Psoas muscle (tissue), 8 donors: ENCODE results near the gene ANKRD11. TPM values are rescaled to one million over a fixed set of nuclear protein-coding genes. Genes with fewer than 3 reads are reported as not detected.
"Not testable (repeated sequence)": the region's sequence is repeated elsewhere in the genome, so short reads cannot be mapped to it uniquely, and the experiment has no call there.

ENCODE experiments used
- ATAC-seq, 4 donors: fragments of 200-7000 bp; cut with Tn5 transposase; one replicate each; pipeline ENCODE4 v1.9.1; 2020; ENCODE audit warnings: moderate library complexity in 3 of 4, mild to moderate bottlenecking in 2 of 4
- DNase-seq, 2 donors: peaks; one replicate each; pipeline ENCODE4 v3.0.0-alpha.2; 2020
- H3K27ac ChIP-seq: fragments of 200-600 bp; one replicate; pipeline ENCODE4 v1.8.0; 2022
- H3K27me3 ChIP-seq, 3 donors: fragments of 200-600 bp in 1 of 3; one replicate each; pipeline versions ENCODE4 v1.6.1 to v1.8.0; 2013 to 2022; ENCODE audit warnings: low read length in 2 of 3, mild to moderate bottlenecking in 2 of 3, moderate library complexity in 1 of 3; ENCODE audit not compliant: insufficient read depth in 3 of 3
- H3K36me3 ChIP-seq, 2 donors: fragments of 200-600 bp in 1 of 2; one replicate each; pipeline versions ENCODE4 v1.6.1 to v1.8.0; 2013 to 2022; ENCODE audit warnings: low read depth in 1 of 2, mild to moderate bottlenecking in 1 of 2, moderate library complexity in 1 of 2; ENCODE audit not compliant: insufficient read depth in 1 of 2
- H3K4me1 ChIP-seq: fragments of 200-600 bp; one replicate; pipeline ENCODE4 v1.8.0; 2022
- H3K4me3 ChIP-seq: fragments of 200-600 bp; one replicate; pipeline ENCODE4 v1.8.0; 2022; ENCODE audit warnings: mild to moderate bottlenecking
- H3K9me3 ChIP-seq: fragments of 200-600 bp; one replicate; pipeline ENCODE4 v1.8.0; 2022
- WGBS, 3 donors: extraction: QIAGEN DNeasy Blood & Tissue Kit; methylation state at CpG; one replicate each; pipeline versions ENCODE4 v1.1.6 to v1.1.7; 2013; 5-methylcytosine and 5-hydroxymethylcytosine counted together
- intact Hi-C, 2 donors: fragments of 100-400 bp; cut with DNase I; formaldehyde crosslinking; loops; one replicate each; pipeline versions ENCODE4 v1.11.0 to v1.14.2; 2022
- polyA plus RNA-seq, 3 donors: library from polyadenylated mRNA; stranded (reverse); fragments of 200-250 nt; gene quantifications; one replicate each; pipeline ENCODE4 v1.2.3, GENCODE V29; 2013
- total RNA-seq, 4 donors: library from RNA; stranded (reverse); fragmentation: NEBNext Ultra II Directional in 2 of 4; extraction: Animal tissue kit (Norgen Biotek cat#: 25700) in 2 of 4; gene quantifications; one replicate each; pipeline versions ENCODE4 v1.2.1 to v1.2.4, GENCODE V29; 2021 to 2023
- TF ChIP-seq, protein P1 (sequence below): fragments of 200-600 bp; IDR thresholded peaks from one replicate; pipeline ENCODE4 v1.8.0; 2022; ENCODE audit warnings: antibody characterized with exemption
- donor health status: healthy with polysubstance abuse.
- donor health status: DM: no; HTN: no; CAD: no; lungs with moderate emphysema.
- donor health status: Bipolar disorder and iron deficiency.
- donor health status: healthy.
- donor health status: DM: yes; HTN: yes; CAD: no.
- donor health status: DM: no; HTN: no; CAD: no.
- donor health status: DM: no; HTN: no; CAD: no.
- donor health status: DM: yes; HTN: yes; CAD: no.

The ANKRD11 gene
- total and polyA plus RNA-seq, 7 donors = 22.3 to 72.8 (median 57.2) TPM

DNA sequence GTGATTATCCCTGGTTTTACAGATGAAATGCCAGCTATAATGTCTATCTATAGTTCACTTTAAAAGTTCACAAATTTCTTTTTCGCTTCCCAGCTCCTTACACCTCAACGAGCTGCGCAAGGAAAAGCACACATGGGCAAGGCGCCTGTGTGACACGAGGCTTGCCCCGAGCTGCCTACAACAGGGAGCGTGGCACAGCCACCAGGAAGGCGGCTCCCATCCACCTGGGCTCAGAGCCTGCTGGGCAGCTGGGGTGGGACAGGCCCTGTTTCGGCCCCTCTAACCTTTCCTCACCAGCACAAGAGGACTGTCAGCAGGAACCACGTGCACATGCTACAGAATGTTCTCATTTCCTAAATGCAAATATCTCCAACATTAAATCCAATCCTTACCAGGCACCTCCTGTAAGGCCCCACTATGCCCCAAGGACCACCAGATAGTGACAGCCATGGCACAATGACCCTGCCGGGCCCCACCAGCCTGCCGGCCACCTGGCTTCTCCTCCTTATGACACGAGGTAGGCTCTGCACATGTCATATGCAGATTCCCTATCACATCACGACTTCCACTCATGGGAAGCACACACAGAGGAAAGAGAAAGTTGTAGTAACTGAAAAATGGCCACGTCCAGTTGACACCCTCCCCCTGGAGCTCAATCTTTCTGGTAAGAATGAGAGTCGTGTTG is 180.8 kb downstream of the ANKRD11 start:
- DNase-seq = no peak
- intact Hi-C loops = no loop called here
- TF ChIP-seq, protein P1, sequence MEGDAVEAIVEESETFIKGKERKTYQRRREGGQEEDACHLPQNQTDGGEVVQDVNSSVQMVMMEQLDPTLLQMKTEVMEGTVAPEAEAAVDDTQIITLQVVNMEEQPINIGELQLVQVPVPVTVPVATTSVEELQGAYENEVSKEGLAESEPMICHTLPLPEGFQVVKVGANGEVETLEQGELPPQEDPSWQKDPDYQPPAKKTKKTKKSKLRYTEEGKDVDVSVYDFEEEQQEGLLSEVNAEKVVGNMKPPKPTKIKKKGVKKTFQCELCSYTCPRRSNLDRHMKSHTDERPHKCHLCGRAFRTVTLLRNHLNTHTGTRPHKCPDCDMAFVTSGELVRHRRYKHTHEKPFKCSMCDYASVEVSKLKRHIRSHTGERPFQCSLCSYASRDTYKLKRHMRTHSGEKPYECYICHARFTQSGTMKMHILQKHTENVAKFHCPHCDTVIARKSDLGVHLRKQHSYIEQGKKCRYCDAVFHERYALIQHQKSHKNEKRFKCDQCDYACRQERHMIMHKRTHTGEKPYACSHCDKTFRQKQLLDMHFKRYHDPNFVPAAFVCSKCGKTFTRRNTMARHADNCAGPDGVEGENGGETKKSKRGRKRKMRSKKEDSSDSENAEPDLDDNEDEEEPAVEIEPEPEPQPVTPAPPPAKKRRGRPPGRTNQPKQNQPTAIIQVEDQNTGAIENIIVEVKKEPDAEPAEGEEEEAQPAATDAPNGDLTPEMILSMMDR = no peak
- Histone ChIP-seq H3K36me3 (peaks cover 7 to 21% of the 10 kb centered on the region in 2 donors), H3K4me3 (no peak overlapping the region), H3K27ac (no peak overlapping the region), H3K4me1 (peaks cover 31% of the 10 kb centered on the region), H3K27me3 (no peaks in the 10 kb centered on the region), H3K9me3 (no peaks in the 10 kb centered on the region)
- WGBS, 3 donors = 75 to 81% (median 76%) methylated on average over 16 of the region's 16 CpGs
- no peak for ATAC-seq

DNA sequence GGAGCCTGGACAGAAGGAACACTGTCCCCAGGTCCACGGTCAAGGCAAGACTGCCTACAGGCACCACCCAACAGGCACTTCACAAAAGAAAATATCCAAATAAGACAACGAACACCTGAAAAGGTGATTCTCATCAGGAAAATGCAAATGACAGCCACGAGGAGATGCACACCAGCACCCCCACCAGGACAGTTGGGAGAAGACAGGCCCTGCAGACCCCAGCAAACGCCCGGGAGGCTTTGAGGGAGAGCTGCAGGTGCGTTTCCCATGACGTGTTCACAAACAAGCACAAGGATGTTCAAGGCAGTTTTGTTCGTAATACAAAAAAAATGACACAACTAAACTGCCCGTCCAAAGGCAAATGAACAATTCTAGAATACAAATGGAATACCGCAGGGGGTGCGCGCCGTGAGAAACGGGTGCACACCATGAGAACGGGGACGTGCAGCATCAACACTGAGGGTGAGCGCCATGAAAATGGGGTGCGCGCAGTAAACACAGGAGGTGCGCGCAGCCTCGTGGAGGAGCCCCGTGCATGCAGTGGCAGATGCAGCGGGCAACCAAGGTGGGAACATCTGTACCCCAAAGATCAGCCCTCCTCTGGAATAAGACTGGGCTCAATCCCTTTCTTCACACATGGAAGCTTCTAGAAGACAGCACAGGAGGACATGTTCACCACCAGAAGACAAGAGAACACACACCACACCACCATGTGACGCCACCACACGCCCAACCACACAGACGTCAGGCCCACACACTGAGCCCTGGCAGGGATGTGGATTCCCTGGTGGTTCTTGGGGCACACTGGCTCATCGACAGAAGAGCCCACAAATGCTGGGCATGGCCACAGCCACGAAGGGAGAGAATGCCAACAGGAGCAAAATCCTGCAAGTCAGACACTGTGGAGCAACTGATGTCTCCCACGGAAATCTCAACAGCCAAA is 181.7 kb downstream of the ANKRD11 start:
- Histone ChIP-seq H3K36me3 (peaks cover 9 to 26% of the 10 kb centered on the region in 2 donors), H3K4me1 (peaks cover 22% of the 10 kb centered on the region), H3K9me3 (no peaks in the 10 kb centered on the region), H3K4me3 (no peak overlapping the region), H3K27me3 (no peaks in the 10 kb centered on the region), H3K27ac (no peak overlapping the region)
- WGBS, 3 donors = 80 to 84% (median 83%) methylated on average over 30 of the region's 30 CpGs
- DNase-seq = no peak
- intact Hi-C loops = no loop called here
- peak in 1 of 4 donors; percentile 26 for ATAC-seq
- TF ChIP-seq, protein P1 = peak; percentile 28

DNA sequence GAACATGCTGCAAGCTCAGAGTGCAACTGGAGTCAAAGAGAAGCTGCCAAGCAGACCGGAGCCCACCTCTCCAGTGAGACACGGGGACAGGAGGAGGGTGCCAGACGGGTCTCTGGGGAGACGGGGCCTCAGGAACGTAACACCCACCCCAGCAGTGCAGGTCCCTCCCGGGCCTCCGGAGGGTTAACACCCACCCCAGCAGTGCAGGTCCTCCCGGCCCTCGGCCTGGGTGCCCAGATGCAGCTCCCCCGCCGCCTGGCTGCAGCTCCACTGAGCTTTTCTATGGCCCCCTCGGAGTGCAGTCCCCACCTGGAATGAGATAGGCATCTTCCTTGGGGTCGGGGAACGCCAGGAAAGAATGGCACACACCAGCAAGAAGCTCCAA is 182.9 kb downstream of the ANKRD11 start:
- TF ChIP-seq, protein P1 = no peak
- no peaks in the 10 kb centered on the region for H3K27me3 ChIP-seq
- no peak for ATAC-seq
- intact Hi-C loops = no loop called here
- H3K4me1 ChIP-seq = peaks cover 23% of the 10 kb centered on the region
- no peak for DNase-seq
- H3K27ac ChIP-seq = no peak overlapping the region
- H3K4me3 ChIP-seq = no peak overlapping the region
- 91 to 94% (median 92%) methylated on average over 12 to 14 of the region's 14 CpGs for WGBS, 3 donors
- H3K36me3 ChIP-seq = peaks cover 9 to 28% of the 10 kb centered on the region in 2 donors
- no peaks in the 10 kb centered on the region for H3K9me3 ChIP-seq

DNA sequence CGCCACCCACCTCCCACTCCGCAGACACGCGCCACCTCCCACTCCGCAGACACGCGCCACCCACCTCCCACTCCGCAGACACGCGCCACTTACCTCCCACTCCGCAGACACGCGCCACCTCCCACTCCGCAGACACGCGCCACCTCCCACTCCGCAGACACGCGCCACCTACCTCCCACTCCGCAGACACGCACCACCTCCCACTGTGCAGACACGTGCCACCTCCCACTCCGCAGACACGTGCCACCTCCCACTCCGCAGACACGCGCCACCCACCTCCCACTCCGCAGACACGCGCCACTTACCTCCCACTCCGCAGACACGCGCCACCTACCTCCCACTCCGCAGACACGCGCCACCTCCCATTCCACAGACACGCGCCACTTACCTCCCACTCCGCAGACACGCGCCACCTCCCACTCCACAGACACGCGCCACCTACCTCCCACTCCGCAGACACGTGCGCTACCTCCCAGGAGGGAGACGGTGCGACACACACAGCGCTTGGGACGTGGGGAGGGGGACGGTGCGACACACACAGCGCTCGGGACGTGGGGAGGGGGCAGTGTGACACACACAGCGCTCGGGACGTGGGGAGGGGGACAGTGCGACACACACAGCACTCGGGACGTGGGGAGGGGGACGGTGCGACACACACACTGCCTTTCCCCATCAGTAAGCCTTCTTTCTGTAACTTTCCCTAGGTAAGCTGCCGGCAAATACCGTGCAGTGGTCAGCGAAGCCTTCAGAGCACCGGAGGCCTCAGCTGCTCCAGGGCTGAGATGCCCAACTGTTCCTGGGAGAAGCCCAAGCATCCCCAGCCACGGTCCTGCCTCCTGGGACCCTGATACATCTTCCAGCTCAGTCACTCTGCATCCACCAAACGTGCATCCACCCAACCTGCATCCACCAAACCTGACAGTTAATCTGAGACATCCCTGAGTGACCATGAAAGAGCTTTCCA is 183.6 kb downstream of the ANKRD11 start:
- not testable (repeated sequence) for H3K27me3 ChIP-seq
- 95 to 97% (median 96%) methylated on average over 41 to 55 of the region's 69 CpGs for WGBS, 3 donors

More for the DNA sequence above, 183.6 kb downstream of the ANKRD11 start:
- H3K4me3 ChIP-seq, DNase-seq, H3K9me3 ChIP-seq, H3K27ac ChIP-seq, ATAC-seq, intact Hi-C loops: not testable (repeated sequence)
- H3K36me3 ChIP-seq = peaks cover 4 to 23% of the 10 kb centered on the region in 2 donors
- peaks cover 29% of the 10 kb centered on the region for H3K4me1 ChIP-seq
